GM21737 (cell line): ENCODE data around the gene CLSTN1.
A peak's percentile ranks its signal among the peaks of the same experiment; 100 is the strongest.

Experiments
- ATAC-seq: cut with Tn5 transposase; IDR thresholded peaks from one replicate; pipeline ENCODE4 v1.9.1; 2021; ENCODE audit warnings: mild to moderate bottlenecking, moderate library complexity; ENCODE audit not compliant: unreplicated experiment

Gene CLSTN1

GRCh38 chr1:9823943-9824701 lies at the start of gene CLSTN1:
Gene CLSTN1, minus strand, starts transcription at chr1:9823965. Its CDS starts 232 bp downstream, at chr1:9823733.
- peak; percentile 60 for ATAC-seq

- no peak for ATAC-seq
Measured at GRCh38 chr1:9873385-9873784, 49.6 kb upstream of the CLSTN1 start.

GRCh38 chr1:9872430-9873165 lies 48.8 kb upstream of the CLSTN1 start:
- no peak for ATAC-seq

- no peak for ATAC-seq
Measured at GRCh38 chr1:9871707-9872425, 48.1 kb upstream of the CLSTN1 start.

- ATAC-seq, result no peak
Measured at GRCh38 chr1:9871021-9871420, 47.3 kb upstream of the CLSTN1 start.

- no peak for ATAC-seq
Measured at GRCh38 chr1:9870572-9870971, 46.8 kb upstream of the CLSTN1 start.

- ATAC-seq, result no peak
Measured at GRCh38 chr1:9869831-9870251, 46.1 kb upstream of the CLSTN1 start.

- ATAC-seq, result no peak
Measured at GRCh38 chr1:9868244-9868590, 44.5 kb upstream of the CLSTN1 start.

GRCh38 chr1:9867408-9868243 lies 43.9 kb upstream of the CLSTN1 start:
- no peak for ATAC-seq

GRCh38 chr1:9866836-9867235 lies 43.1 kb upstream of the CLSTN1 start:
- ATAC-seq, result no peak

GRCh38 chr1:9865724-9866123 lies 42.0 kb upstream of the CLSTN1 start:
- no peak for ATAC-seq

GRCh38 chr1:9863371-9863770 lies 39.6 kb upstream of the CLSTN1 start:
- no peak for ATAC-seq

- ATAC-seq, result no peak
Measured at GRCh38 chr1:9861360-9861759, 37.6 kb upstream of the CLSTN1 start.

GRCh38 chr1:9860887-9861286 lies 37.1 kb upstream of the CLSTN1 start:
- no peak for ATAC-seq

- ATAC-seq, result no peak
Measured at GRCh38 chr1:9859281-9860014, 35.7 kb upstream of the CLSTN1 start.

GRCh38 chr1:9858293-9859035 lies 34.7 kb upstream of the CLSTN1 start:
- no peak for ATAC-seq

GRCh38 chr1:9855186-9855585 lies 31.4 kb upstream of the CLSTN1 start:
- no peak for ATAC-seq

GRCh38 chr1:9853249-9853595 lies 29.5 kb upstream of the CLSTN1 start:
- no peak for ATAC-seq

GRCh38 chr1:9852410-9853248 lies 28.9 kb upstream of the CLSTN1 start:
- ATAC-seq, result no peak
